Osteoblast (primary cell): Measurements from ENCODE around the gene REM2. TPM values are rescaled to one million over a fixed set of nuclear protein-coding genes. Genes with fewer than 3 reads are reported as not detected.
A peak's percentile ranks its signal among the peaks of the same experiment; 100 is the strongest.

Experiments used
- DNase-seq: peaks from one replicate; pipeline ENCODE4 v3.0.0; 2011; ENCODE audit warnings: low spot score, mixed read lengths; ENCODE audit not compliant: insufficient read length; ENCODE audit errors: missing footprints
- H2AFZ ChIP-seq: 2 replicates; pipeline ENCODE4 v1.6.0; 2011; ENCODE audit warnings: mild to moderate bottlenecking, low read length
- H3K27ac ChIP-seq: 2 replicates; pipeline ENCODE4 v1.5.1; 2011; ENCODE audit warnings: mild to moderate bottlenecking, low read depth, low read length, moderate library complexity
- H3K27me3 ChIP-seq: 2 replicates; pipeline ENCODE4 v1.6.0; 2012; ENCODE audit warnings: mild to moderate bottlenecking, control low read depth, inconsistent platforms, low read length, moderate library complexity; ENCODE audit not compliant: insufficient read depth
- H3K36me3 ChIP-seq: 2 replicates; pipeline ENCODE4 v1.5.1; 2011; ENCODE audit warnings: mild to moderate bottlenecking, low read length, control low read depth, moderate library complexity; ENCODE audit not compliant: insufficient read depth
- H3K4me1 ChIP-seq: 2 replicates; pipeline ENCODE4 v1.5.1; 2011; ENCODE audit warnings: mild to moderate bottlenecking, low read length, control low read depth, moderate library complexity; ENCODE audit not compliant: insufficient read depth
- H3K4me2 ChIP-seq: 2 replicates; pipeline ENCODE4 v1.6.0; 2011; ENCODE audit warnings: mild to moderate bottlenecking, low read length; ENCODE audit not compliant: insufficient read depth
- H3K4me3 ChIP-seq: fragments of 200-600 bp; sonication (generic); 3 replicates; pipeline ENCODE4 v1.5.1; 2012; ENCODE audit warnings: mild to moderate bottlenecking, low read length, inconsistent platforms; ENCODE audit not compliant: insufficient read depth
- H3K79me2 ChIP-seq: 2 replicates; pipeline ENCODE4 v1.6.0; 2012; ENCODE audit warnings: mild to moderate bottlenecking, low read length, control low read depth, inconsistent platforms; ENCODE audit not compliant: insufficient read depth
- H3K9me3 ChIP-seq: 2 replicates; pipeline ENCODE4 v1.5.1; 2011; ENCODE audit warnings: low read depth, low read length, control low read depth
- H4K20me1 ChIP-seq: 2 replicates; pipeline ENCODE4 v1.6.0; 2012; ENCODE audit warnings: mild to moderate bottlenecking, low read length, control low read depth; ENCODE audit not compliant: insufficient read depth
- CTCF ChIP-seq: IDR thresholded peaks from 2 replicates; pipeline ENCODE4 v1.5.1; 2011; ENCODE audit warnings: mild to moderate bottlenecking, low read depth, low read length, moderate library complexity; ENCODE audit errors: extremely low read depth
- total RNA-seq: library from RNA; depleted of rRNA; stranded (reverse); fragments of >200 nt; gene quantifications from 2 replicates; pipeline ENCODE4 v1.2.3, GENCODE V29; 2012

REM2 gene
- total RNA-seq, 1 donor: 0.36 TPM

DNA sequence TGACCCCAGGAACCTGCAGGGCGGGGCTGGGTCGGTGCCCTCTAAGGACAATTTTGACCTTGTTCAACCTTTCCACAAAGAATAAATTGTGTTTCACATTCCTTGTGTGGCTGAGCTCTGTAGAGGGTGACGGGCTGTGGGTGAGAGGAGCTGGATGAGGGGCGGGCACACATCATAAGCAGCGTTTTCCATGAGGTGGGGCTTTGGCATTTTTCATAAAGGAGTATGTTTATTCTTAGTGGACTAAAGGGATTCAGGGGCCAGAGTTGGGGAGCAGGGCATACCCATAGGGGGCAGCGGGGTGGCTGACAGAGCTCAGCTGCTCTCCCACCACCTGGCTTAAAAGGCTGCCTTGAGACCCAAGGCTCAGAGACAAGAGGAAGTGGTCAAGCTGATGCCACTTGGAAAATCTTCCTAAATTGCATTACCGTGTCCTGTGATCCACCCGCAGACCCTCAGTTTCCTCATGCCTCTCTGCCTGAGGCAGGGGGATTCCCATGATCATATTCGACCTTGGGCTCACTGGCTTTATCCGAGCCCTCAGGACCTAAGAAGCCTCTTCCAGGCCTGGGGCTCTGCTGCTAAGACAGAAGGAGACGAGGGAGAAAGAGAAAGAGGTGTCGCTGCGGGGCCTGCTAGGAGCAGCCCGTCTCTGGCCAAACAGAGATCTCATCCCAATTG, 35.2 kb upstream of the REM2 start:
- no peak overlapping the region for H3K4me3 ChIP-seq
- TF ChIP-seq CTCF: peak; percentile 37
- peaks cover 76% of the 10 kb centered on the region for H3K4me1 ChIP-seq
- no peaks in the 10 kb centered on the region for H3K9me3 ChIP-seq
- peaks cover 45% of the 10 kb centered on the region for H3K36me3 ChIP-seq
- H3K27ac ChIP-seq: peak overlapping the region; percentile 100
- H4K20me1 ChIP-seq: peaks cover 4% of the 10 kb centered on the region
- H3K27me3 ChIP-seq: no peaks in the 10 kb centered on the region
- DNase-seq: peak; percentile 93
- H3K79me2 ChIP-seq: peaks cover 43% of the 10 kb centered on the region
- H2AFZ ChIP-seq: no peak overlapping the region
- peak overlapping the region; percentile 44 for H3K4me2 ChIP-seq

DNA sequence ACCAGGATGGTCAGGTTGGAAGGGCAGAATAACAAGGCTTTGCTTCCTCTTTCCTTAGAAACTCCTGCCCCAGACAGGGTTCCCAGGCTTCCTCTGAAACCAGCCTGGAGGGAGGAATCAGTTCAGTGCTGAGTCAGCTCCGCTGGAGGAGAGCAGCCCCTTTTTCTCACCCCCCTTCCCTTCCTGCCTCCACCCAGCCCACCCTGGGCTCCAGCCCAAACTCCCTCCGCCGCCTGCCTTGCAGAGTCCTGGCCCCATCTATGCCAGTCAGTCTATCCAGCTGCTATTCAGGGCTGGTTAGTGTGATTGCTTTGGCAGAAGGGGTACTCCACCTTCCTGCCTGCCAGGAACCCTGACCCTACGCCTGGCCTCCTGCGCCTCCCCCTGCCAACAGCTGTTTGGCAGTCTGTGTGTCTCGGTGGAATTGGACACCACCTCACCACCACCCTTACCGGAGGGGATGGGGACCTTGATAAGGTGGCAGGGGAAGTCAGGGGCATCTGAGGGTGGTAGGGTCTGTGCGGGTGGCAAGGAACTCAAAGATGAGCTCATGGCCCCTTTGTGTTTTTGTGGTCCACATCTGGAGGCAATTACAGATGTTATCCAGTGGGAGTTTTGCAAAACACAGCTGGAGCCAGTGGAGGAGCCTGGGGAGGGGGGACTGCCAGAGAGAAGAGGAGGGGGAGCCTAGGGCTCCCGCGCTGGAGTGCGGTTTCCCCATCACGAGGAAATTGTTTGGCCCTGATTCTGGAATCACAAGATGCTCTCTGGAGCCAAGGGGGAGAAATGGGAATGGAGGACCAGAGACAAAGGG, 34.5 kb upstream of the REM2 start:
- H3K27ac ChIP-seq: peak overlapping the region; percentile 100
- H2AFZ ChIP-seq: no peak overlapping the region
- peaks cover 37% of the 10 kb centered on the region for H3K79me2 ChIP-seq
- no peaks in the 10 kb centered on the region for H3K27me3 ChIP-seq
- no peak for TF ChIP-seq CTCF
- no peaks in the 10 kb centered on the region for H3K9me3 ChIP-seq
- peaks cover 82% of the 10 kb centered on the region for H3K4me1 ChIP-seq
- DNase-seq: peak; percentile 96
- H4K20me1 ChIP-seq: peaks cover 4% of the 10 kb centered on the region
- H3K36me3 ChIP-seq: peaks cover 37% of the 10 kb centered on the region
- H3K4me2 ChIP-seq: peak overlapping the region; percentile 44
- H3K4me3 ChIP-seq: peak overlapping the region; percentile 14

GRCh38 chr14:22849212-22849819, 33.7 kb upstream of the REM2 start:
- H3K4me3 ChIP-seq: no peak overlapping the region
- H3K4me1 ChIP-seq: peaks cover 80% of the 10 kb centered on the region
- H3K4me2 ChIP-seq: peak overlapping the region; percentile 1

More at GRCh38 chr14:22849212-22849819, 33.7 kb upstream of the REM2 start:
- Histone ChIP-seq H2AFZ (peak overlapping the region; percentile 43), H3K27me3 (no peaks in the 10 kb centered on the region), H3K9me3 (no peaks in the 10 kb centered on the region), H3K36me3 (peaks cover 30% of the 10 kb centered on the region), H4K20me1 (peaks cover 1% of the 10 kb centered on the region), H3K79me2 (peaks cover 30% of the 10 kb centered on the region), H3K27ac (peak overlapping the region; percentile 100)
- TF ChIP-seq CTCF: no peak
- peak; percentile 89 for DNase-seq
